ENCODE measurements around the gene ITPR3.

- no peak for TF ChIP-seq CTCF (IDR thresholded peaks at IDR 0.05)
- TF ChIP-seq POLR2A (IDR thresholded peaks at IDR 0.05), result no peak
These were observed 92.7 kb downstream of the ITPR3 start for GRCh38 chr6:33713786-33714185.
